Measurements from ENCODE around the gene BRIX1.
A peak's percentile ranks its signal among the peaks of the same experiment; 100 is the strongest.

Gene BRIX1

DNA sequence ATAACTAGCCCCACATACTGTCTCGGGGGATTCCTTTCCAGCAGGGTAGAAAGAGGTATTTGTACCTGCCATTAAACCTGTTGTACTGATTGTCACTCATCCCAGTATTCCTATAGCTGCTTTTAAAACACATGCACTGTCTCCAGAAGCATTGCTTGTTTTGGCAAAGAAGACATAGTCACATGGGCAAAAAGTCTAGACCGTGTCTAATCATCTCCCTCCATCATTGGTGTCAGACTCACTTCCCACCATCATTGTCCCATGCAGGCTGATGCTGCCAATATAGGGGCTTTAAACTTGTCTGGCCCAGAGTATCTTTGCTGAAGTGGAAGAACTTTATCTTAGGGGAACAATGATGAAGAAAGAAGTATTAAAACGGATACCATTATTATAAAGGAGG, 26.4 kb downstream of the BRIX1 start:
- TF ChIP-seq, protein P1, sequence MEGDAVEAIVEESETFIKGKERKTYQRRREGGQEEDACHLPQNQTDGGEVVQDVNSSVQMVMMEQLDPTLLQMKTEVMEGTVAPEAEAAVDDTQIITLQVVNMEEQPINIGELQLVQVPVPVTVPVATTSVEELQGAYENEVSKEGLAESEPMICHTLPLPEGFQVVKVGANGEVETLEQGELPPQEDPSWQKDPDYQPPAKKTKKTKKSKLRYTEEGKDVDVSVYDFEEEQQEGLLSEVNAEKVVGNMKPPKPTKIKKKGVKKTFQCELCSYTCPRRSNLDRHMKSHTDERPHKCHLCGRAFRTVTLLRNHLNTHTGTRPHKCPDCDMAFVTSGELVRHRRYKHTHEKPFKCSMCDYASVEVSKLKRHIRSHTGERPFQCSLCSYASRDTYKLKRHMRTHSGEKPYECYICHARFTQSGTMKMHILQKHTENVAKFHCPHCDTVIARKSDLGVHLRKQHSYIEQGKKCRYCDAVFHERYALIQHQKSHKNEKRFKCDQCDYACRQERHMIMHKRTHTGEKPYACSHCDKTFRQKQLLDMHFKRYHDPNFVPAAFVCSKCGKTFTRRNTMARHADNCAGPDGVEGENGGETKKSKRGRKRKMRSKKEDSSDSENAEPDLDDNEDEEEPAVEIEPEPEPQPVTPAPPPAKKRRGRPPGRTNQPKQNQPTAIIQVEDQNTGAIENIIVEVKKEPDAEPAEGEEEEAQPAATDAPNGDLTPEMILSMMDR (IDR thresholded peaks at IDR 0.05; ENCODE audit: control extremely low read depth, extremely low read depth, low read depth, missing control alignments) = no peak
- ChIA-PET POLR2A (no interaction called here), CTCF (no interaction called here)
- no peak for DNase-seq (ENCODE audit: extremely low spot score)

DNA sequence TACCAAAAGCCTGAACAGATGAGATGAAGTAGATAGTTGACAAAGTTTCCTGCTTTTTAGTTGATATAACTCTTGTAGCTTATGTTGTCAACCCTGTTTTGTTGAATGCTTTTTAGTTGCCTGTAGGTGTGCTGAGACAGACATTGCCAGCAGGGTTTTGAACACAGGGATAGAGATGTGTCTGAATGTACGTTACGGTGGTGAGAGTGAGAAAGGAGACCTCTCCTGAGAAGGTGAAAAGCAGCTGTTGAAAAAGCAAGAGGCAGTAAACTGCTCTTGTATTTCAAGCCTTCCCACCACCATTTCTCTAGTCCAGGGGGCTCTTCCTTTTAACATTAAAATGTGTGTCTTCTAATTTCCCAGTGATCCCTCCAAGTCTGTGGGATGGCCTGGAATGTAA, 28.5 kb downstream of the BRIX1 start:
- POLR2A ChIA-PET = no interaction called here
- TF ChIP-seq, protein P1 (IDR thresholded peaks at IDR 0.05; ENCODE audit: control extremely low read depth, extremely low read depth, low read depth, missing control alignments) = no peak
- no peak for DNase-seq (ENCODE audit: extremely low spot score)
- CTCF ChIA-PET = interaction anchor here (0.9 to 1.5 kb wide), 4 partner anchors 10 to 15 kb away, joined by 3 to 6 read pairs (median 5); partner anchors contain the start of gene DNAJC21

DNA sequence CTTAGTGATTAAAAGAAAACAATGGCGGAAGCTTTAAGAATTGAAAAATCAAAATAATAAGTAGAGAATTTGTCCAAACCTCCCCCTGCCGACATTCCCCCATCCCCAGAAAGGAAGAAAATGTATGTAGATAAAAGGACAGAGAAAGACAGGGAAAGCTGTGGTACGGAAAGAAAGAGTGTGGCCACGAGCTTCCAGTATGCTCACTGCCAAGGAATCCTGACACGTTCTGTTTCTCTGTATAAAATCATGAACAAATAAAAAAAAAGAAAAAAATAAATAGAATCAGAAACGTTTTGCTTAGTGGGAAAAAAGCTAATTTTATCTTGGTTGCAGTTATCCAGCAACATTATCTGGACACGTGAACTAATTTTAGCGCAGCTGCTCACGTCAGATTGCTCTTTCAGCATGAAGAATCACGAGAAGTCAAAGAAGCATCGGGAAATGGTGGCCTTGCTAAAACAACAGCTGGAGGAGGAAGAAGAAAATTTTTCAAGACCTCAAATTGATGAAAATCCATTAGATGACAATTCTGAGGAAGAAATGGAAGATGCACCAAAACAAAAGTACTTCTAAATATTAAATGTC, 29.0 kb downstream of the BRIX1 start:
- TF ChIP-seq, protein P1 (IDR thresholded peaks at IDR 0.05; ENCODE audit: control extremely low read depth, extremely low read depth, low read depth, missing control alignments) = no peak
- DNase-seq (ENCODE audit: extremely low spot score) = no peak
- CTCF ChIA-PET = interaction anchor here (0.9 to 1.5 kb wide), 4 partner anchors 10 to 15 kb away, joined by 3 to 6 read pairs (median 5); partner anchors contain the start of gene DNAJC21
- POLR2A ChIA-PET = no interaction called here

DNA sequence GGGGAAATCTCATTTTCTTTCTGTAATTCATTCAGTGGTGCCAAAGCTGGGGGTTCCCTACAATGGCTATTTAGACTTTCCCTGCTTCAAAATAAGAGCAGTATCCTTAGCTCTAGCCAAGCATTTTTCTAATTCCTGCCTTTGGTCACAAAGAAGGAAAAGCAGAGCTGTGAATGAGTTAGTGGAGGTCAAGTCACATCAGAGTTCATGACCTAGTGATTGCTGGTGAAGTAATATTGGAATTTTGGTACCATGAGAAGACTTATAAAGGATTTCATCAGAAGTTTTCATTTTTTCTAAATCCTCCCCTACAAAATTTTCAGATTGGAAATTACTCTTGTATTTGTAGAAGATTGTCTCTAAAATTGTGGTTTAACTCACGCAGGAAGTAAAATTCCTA, 41.8 kb downstream of the BRIX1 start:
- ChIA-PET CTCF (interaction anchor here (0.6 to 3.5 kb wide), 9 partner anchors 8 to 447 kb away, joined by 3 to 28 read pairs (median 5); partner anchors contain the start of genes BRIX1, DNAJC21 and RAD1), POLR2A (no interaction called here)
- TF ChIP-seq, protein P1 (IDR thresholded peaks at IDR 0.05; ENCODE audit: control extremely low read depth, extremely low read depth, low read depth, missing control alignments) = no peak
- no peak for DNase-seq (ENCODE audit: extremely low spot score)

DNA sequence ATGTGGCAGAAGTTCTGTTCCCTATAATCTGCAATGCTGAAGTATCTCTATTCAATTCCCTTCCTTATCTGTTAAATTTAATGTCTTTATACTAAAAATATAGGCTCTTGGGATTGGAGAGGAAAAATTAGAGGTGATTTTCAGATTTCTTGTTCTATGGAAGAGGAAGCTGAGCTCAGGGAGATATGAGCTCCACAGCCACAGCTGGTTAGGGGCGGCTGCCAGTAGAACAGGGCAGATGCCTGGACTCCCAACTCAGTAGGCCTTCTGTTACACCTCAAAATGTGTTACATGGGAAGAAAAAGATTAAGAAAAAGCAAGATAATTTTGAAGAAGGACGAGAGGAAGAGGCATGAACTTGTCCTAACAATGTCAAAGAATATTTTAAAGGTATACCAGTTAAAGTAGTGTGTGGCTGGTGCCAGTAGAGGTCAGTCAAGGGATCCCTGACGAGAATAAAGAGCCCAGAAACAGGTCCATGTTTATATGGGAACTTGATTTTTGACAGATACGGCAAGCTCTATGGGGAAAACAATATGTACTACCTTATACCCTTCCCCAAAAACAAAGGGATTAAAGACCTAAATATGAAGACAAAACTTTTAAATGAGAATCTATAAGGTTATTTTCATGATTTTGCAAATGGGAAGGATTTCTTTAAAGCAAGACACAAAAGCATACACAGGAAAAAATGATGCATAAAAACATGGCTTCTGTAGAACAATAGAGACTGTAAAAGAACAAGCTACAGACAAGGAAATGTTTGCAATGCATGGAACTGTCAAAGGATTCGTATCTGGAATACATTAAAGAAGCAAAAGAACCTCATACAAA, 42.6 kb downstream of the BRIX1 start:
- TF ChIP-seq, protein P1 (IDR thresholded peaks at IDR 0.05; ENCODE audit: control extremely low read depth, extremely low read depth, low read depth, missing control alignments) = peak; percentile 60
- CTCF ChIA-PET = interaction anchor here (0.6 to 3.5 kb wide), 13 partner anchors 9 to 447 kb away, joined by 3 to 28 read pairs (median 4); partner anchors contain the start of genes BRIX1, DNAJC21 and RAD1
- peak; percentile 54 for DNase-seq (ENCODE audit: extremely low spot score)
- POLR2A ChIA-PET = no interaction called here

DNA sequence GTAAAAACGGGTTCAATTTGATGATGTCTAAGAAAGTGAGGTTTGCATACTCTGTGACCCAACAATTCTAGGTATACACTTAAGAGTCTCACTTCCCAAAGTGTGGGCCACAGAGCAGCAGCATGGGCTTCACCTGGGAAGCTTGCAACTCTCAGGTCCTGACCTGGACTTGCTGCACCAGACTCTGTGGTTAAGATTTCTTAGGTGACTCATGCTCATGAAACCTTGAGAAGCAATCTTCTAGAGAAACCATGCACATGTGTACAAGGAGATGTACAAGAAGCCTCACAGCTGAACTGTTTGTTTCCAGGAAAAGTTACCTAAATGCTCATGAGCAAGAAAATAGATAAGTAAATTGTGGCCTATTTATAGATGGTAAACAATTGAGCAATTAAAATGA, 43.8 kb downstream of the BRIX1 start:
- peak; percentile 59 for DNase-seq (ENCODE audit: extremely low spot score)
- TF ChIP-seq, protein P1 (IDR thresholded peaks at IDR 0.05; ENCODE audit: control extremely low read depth, extremely low read depth, low read depth, missing control alignments) = no peak
- ChIA-PET CTCF (interaction anchor here (1.2 to 3.5 kb wide), 8 partner anchors 9 to 48 kb away, joined by 3 to 28 read pairs (median 4); partner anchors contain the start of gene DNAJC21), POLR2A (no interaction called here)
